Epidermal melanocyte (primary cell): ENCODE data around the gene OGA.

Experiments
- DNase-seq: peaks from one replicate; pipeline ENCODE4 v3.0.0; 2011; ENCODE audit warnings: low spot score; ENCODE audit not compliant: insufficient read length

OGA gene

GRCh38 chr10:101759309-101760247, 58.7 kb downstream of the OGA start:
- DNase-seq = no peak

GRCh38 chr10:101758858-101759257, 59.4 kb downstream of the OGA start:
- DNase-seq = no peak

- no peak for DNase-seq
These were observed 66.0 kb downstream of the OGA start for GRCh38 chr10:101752241-101752640.

- DNase-seq = no peak
These were observed 68.9 kb downstream of the OGA start for GRCh38 chr10:101749047-101750016.

GRCh38 chr10:101748496-101748895, 69.7 kb downstream of the OGA start:
- no peak for DNase-seq

GRCh38 chr10:101745074-101745696, 73.1 kb downstream of the OGA start:
- no peak for DNase-seq

- no peak for DNase-seq
These were observed 74.0 kb downstream of the OGA start for GRCh38 chr10:101744267-101744666.

GRCh38 chr10:101741938-101742337, 76.3 kb downstream of the OGA start:
- no peak for DNase-seq

- DNase-seq = no peak
These were observed 81.6 kb downstream of the OGA start for GRCh38 chr10:101736666-101737065.
